Activated T-cell treated with anti-CD3 and anti-CD28 coated beads, Interleukin-2, amount 50 U/mL, for 4 hours (primary cell): ENCODE data around the gene TTC21B. TPM values are rescaled to one million over a fixed set of nuclear protein-coding genes. Genes with fewer than 3 reads are reported as not detected.
"Not testable (repeated sequence)": the region's sequence is repeated elsewhere in the genome, so short reads cannot be mapped to it uniquely, and the experiment has no call there.

ENCODE experiments used
- ATAC-seq, 2 donors: fragments of 200-7000 bp; cut with Tn5 transposase; one replicate each; pipeline ENCODE4 v1.10.0; 2021
- DNase-seq: peaks from one replicate; pipeline ENCODE4 v3.0.0-alpha.2; 2020
- H3K27me3 Mint-ChIP-seq: one replicate; pipeline ENCODE4 v1.8.0; 2021; ENCODE audit warnings: low read depth, mixed read lengths
- H3K36me3 Mint-ChIP-seq: one replicate; pipeline ENCODE4 v1.8.0; 2022; ENCODE audit warnings: mixed read lengths; ENCODE audit not compliant: insufficient read depth
- H3K4me1 Mint-ChIP-seq: one replicate; pipeline ENCODE4 v1.8.0; 2021; ENCODE audit warnings: low read depth, mixed read lengths
- H3K4me3 Mint-ChIP-seq: one replicate; pipeline ENCODE4 v1.8.0; 2021; ENCODE audit warnings: mild to moderate bottlenecking, moderate library complexity, mixed read lengths
- H3K9me3 Mint-ChIP-seq: one replicate; pipeline ENCODE4 v1.8.0; 2021; ENCODE audit warnings: mixed read lengths
- total RNA-seq, 3 donors: library from RNA; stranded (reverse); gene quantifications; one replicate each; pipeline ENCODE4 v1.2.1, GENCODE V29; 2021

Gene TTC21B
- 10 to 100 TPM; 13.9 to 18.1 (median 16.3) TPM for total RNA-seq

GRCh38 chr2:165953655-165954606 lies at the start of gene TTC21B:
Gene TTC21B, minus strand, starts transcription at chr2:165953776. Its CDS starts 71 bp downstream, at chr2:165953705.
- Mint-ChIP-seq H3K4me1 (peaks cover 15% of the 10 kb centered on the region), H3K9me3 (no peaks in the 10 kb centered on the region), H3K4me3 (peak within 1 kb of the TSS; percentile 49), H3K36me3 (no peaks in the 10 kb centered on the region), H3K27me3 (no peaks in the 10 kb centered on the region)
- ATAC-seq, result peak; percentile 98 to 99
- DNase-seq, result peak; percentile 90

GRCh38 chr2:166000401-166000800 lies 46.8 kb upstream of the TTC21B start:
- no peak overlapping the region for H3K4me3 Mint-ChIP-seq
- no peak for ATAC-seq
- H3K27me3 Mint-ChIP-seq, result peaks cover 6% of the 10 kb centered on the region
- H3K4me1 Mint-ChIP-seq, result no peaks in the 10 kb centered on the region
- no peaks in the 10 kb centered on the region for H3K36me3 Mint-ChIP-seq
- no peaks in the 10 kb centered on the region for H3K9me3 Mint-ChIP-seq
- no peak for DNase-seq

GRCh38 chr2:165990846-165991245 lies 37.3 kb upstream of the TTC21B start:
- ATAC-seq, result no peak
- Mint-ChIP-seq H3K36me3 (no peaks in the 10 kb centered on the region), H3K27me3 (peaks cover 6% of the 10 kb centered on the region), H3K9me3 (no peaks in the 10 kb centered on the region), H3K4me3 (no peak overlapping the region), H3K4me1 (no peaks in the 10 kb centered on the region)
- DNase-seq, result no peak

- no peak for ATAC-seq
- H3K9me3 Mint-ChIP-seq, result no peaks in the 10 kb centered on the region
- H3K27me3 Mint-ChIP-seq, result peaks cover 6% of the 10 kb centered on the region
- H3K4me1 Mint-ChIP-seq, result no peaks in the 10 kb centered on the region
- no peak for DNase-seq
- H3K4me3 Mint-ChIP-seq, result no peak overlapping the region
- H3K36me3 Mint-ChIP-seq, result no peaks in the 10 kb centered on the region
Observed at GRCh38 chr2:165989851-165990250, 36.3 kb upstream of the TTC21B start.

GRCh38 chr2:165985120-165985519 lies 31.5 kb upstream of the TTC21B start:
- DNase-seq (no peak), ATAC-seq (no peak)
- Mint-ChIP-seq H3K4me1 (no peaks in the 10 kb centered on the region), H3K27me3 (peaks cover 17% of the 10 kb centered on the region), H3K4me3 (no peak overlapping the region), H3K36me3 (no peaks in the 10 kb centered on the region), H3K9me3 (no peaks in the 10 kb centered on the region)

GRCh38 chr2:165972161-165972560 lies 18.6 kb upstream of the TTC21B start:
- ATAC-seq, DNase-seq, H3K4me1 Mint-ChIP-seq, H3K9me3 Mint-ChIP-seq, H3K4me3 Mint-ChIP-seq, H3K36me3 Mint-ChIP-seq: not testable (repeated sequence)
- peaks cover 13% of the 10 kb centered on the region for H3K27me3 Mint-ChIP-seq

- ATAC-seq, result no peak
- Mint-ChIP-seq H3K4me1 (no peaks in the 10 kb centered on the region), H3K9me3 (no peaks in the 10 kb centered on the region), H3K36me3 (no peaks in the 10 kb centered on the region), H3K27me3 (peaks cover 17% of the 10 kb centered on the region), H3K4me3 (no peak overlapping the region)
- no peak for DNase-seq
Observed at GRCh38 chr2:165970663-165971062, 17.1 kb upstream of the TTC21B start.

GRCh38 chr2:165969227-165969626 lies 15.7 kb upstream of the TTC21B start:
- no peak for DNase-seq
- H3K36me3 Mint-ChIP-seq, result no peaks in the 10 kb centered on the region
- H3K4me3 Mint-ChIP-seq, result no peak overlapping the region
- H3K4me1 Mint-ChIP-seq, result no peaks in the 10 kb centered on the region
- ATAC-seq, result no peak
- H3K9me3 Mint-ChIP-seq, result no peaks in the 10 kb centered on the region
- peaks cover 15% of the 10 kb centered on the region for H3K27me3 Mint-ChIP-seq

- ATAC-seq, result no peak
- H3K4me1 Mint-ChIP-seq, result no peaks in the 10 kb centered on the region
- H3K27me3 Mint-ChIP-seq, result peaks cover 14% of the 10 kb centered on the region
- no peak overlapping the region for H3K4me3 Mint-ChIP-seq
- no peaks in the 10 kb centered on the region for H3K9me3 Mint-ChIP-seq
- no peak for DNase-seq
- no peaks in the 10 kb centered on the region for H3K36me3 Mint-ChIP-seq
Observed at GRCh38 chr2:165967746-165968145, 14.2 kb upstream of the TTC21B start.

- DNase-seq (no peak), ATAC-seq (no peak)
- Mint-ChIP-seq H3K9me3 (no peaks in the 10 kb centered on the region), H3K4me1 (no peaks in the 10 kb centered on the region), H3K4me3 (no peak overlapping the region), H3K36me3 (no peaks in the 10 kb centered on the region), H3K27me3 (peaks cover 4% of the 10 kb centered on the region)
Observed at GRCh38 chr2:165961818-165962217, 8.2 kb upstream of the TTC21B start.

- Mint-ChIP-seq H3K27me3 (no peaks in the 10 kb centered on the region), H3K4me1 (peaks cover 13% of the 10 kb centered on the region), H3K9me3 (no peaks in the 10 kb centered on the region), H3K4me3 (no peak overlapping the region), H3K36me3 (no peaks in the 10 kb centered on the region)
- ATAC-seq (no peak), DNase-seq (no peak)
Observed at GRCh38 chr2:165959371-165959770, 5.8 kb upstream of the TTC21B start.

- Mint-ChIP-seq H3K27me3 (no peaks in the 10 kb centered on the region), H3K4me1 (peaks cover 13% of the 10 kb centered on the region), H3K9me3 (no peaks in the 10 kb centered on the region), H3K36me3 (no peaks in the 10 kb centered on the region), H3K4me3 (no peak overlapping the region)
- DNase-seq (no peak), ATAC-seq (no peak)
Observed at GRCh38 chr2:165958313-165958960, 4.9 kb upstream of the TTC21B start.

GRCh38 chr2:165957030-165957675 lies 3.6 kb upstream of the TTC21B start:
- ATAC-seq (no peak), DNase-seq (no peak)
- no peak overlapping the region for H3K4me3 Mint-ChIP-seq
- no peaks in the 10 kb centered on the region for H3K27me3 Mint-ChIP-seq
- no peaks in the 10 kb centered on the region for H3K9me3 Mint-ChIP-seq
- H3K4me1 Mint-ChIP-seq, result peaks cover 13% of the 10 kb centered on the region
- no peaks in the 10 kb centered on the region for H3K36me3 Mint-ChIP-seq

- Mint-ChIP-seq H3K9me3 (no peaks in the 10 kb centered on the region), H3K4me1 (peaks cover 15% of the 10 kb centered on the region), H3K4me3 (no peak overlapping the region), H3K27me3 (no peaks in the 10 kb centered on the region), H3K36me3 (no peaks in the 10 kb centered on the region)
- DNase-seq, result no peak
- peak; percentile 50 to 52 for ATAC-seq
Observed at GRCh38 chr2:165953306-165953654, 296 bp downstream of the TTC21B start.
